Astrocyte (in vitro differentiated cells and primary cell): ENCODE measurements around the gene IQCC.

Source experiments
- CTCF ChIP-seq: IDR thresholded peaks from 2 replicates; pipeline ENCODE4 v1.5.1; 2011; ENCODE audit warnings: low read depth, mild to moderate bottlenecking, inconsistent platforms, low read length, moderate library complexity; ENCODE audit not compliant: insufficient read depth
- EZH2 ChIP-seq: IDR thresholded peaks from 2 replicates; pipeline ENCODE4 v1.6.1; 2012; ENCODE audit warnings: mild to moderate bottlenecking, low read length, inconsistent platforms; ENCODE audit not compliant: insufficient read depth

- TF ChIP-seq CTCF (no peak), EZH2 (no peak)
These were observed 42.0 kb downstream of the IQCC start for GRCh38 chr1:32247452-32247851.
